ENCODE data around the gene MSX1.

GRCh38 chr4:4842476-4843441 is 16.7 kb upstream of the MSX1 start:
- TF ChIP-seq CTCF (IDR thresholded peaks at IDR 0.05; ENCODE audit: borderline replicate concordance, extremely low read depth, low read length, poor library complexity, severe bottlenecking), result no peak
- no peak for TF ChIP-seq EZH2 (IDR thresholded peaks at IDR 0.05; ENCODE audit: borderline replicate concordance, low read depth, low read length, severe bottlenecking)
